Activated T-cell treated with anti-CD3 and anti-CD28 coated beads for 24 hours (primary cell): Measurements from ENCODE around the gene PKNOX1.
"Not testable (repeated sequence)": the region's sequence is repeated elsewhere in the genome, so short reads cannot be mapped to it uniquely, and the experiment has no call there.

Source experiments
- DNase-seq: peaks from one replicate; pipeline ENCODE4 v3.0.0-alpha.2; 2020; ENCODE audit warnings: low read depth

Gene PKNOX1

DNA sequence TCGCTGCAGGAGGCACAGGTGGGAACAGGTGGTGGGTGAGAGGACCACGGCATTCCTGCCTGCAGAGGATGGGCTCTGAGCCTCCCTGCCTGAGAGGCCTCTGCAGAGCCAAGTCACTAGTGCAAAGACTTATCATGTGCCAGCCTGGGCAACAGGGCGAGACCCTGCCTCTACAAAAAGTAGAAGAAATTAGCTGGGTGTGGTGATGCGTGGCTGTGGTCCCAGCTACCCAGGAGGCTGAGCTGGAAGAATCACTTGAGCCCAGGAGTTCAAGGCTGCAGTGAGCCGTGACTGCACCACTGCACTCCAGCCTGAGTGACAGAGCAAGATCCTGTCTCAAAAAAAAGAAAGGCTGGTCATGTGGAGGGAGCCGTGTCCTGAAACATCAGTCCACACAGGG is 46.4 kb downstream of the PKNOX1 start:
- DNase-seq: no peak

DNA sequence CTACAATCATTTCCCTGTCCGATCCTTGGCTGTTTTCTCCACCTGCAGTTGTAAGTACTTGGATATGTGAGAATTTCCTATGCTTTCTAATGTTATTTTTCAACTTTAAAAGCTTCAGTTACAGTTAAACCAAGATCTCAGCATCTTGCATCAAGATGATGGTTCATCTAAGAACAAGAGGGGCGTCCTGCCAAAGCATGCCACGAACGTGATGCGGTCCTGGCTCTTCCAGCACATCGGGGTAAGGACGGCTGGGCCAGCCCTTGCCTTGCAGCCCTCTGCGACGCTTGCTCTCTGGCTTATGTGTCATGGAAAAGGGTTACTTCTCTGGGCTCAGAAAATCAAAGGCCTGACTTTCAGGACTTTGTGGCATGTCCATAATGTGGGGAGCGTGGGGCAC is 46.8 kb downstream of the PKNOX1 start:
- no peak for DNase-seq

DNA sequence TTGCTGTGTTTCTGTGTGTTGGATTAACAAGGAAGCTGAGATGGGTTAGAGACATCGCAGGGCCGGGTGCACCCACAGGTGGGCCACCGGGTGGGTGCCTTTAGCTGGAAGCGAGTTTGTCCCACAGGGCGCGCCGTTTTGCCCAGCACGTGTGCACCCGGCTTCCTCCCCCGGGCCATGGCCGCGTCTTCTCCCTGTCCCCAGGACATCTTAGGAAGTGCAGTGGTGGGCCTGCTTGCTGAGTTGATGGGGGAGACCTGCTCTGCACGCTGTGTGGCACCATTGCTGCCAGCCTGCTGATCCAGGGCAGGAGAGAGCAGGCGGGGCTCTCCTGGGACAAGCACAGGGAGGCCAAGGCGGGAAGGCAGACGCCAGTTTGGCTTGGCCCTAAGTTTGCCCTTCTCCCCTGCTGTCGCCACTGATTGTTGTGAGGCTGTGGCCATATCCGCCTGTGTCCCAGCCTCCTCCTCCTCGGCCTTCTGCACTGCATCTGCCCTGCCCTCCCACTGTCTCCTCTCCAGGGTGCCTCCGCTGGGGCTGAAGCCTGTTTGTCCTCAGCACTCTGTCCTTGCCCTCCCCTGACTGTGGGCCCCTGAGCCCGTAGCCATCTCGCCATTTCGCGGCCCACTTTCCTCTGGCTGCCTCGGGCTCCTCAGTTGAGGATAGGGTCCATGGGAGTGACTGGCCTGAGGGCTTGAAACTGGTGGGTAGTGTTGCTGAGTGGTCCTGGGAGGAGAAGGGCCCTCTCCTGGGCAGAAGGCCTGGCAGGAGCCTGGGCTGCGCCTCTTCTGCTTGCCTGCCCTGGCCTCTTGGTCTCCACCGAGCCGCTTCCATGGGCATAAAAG is 47.6 kb downstream of the PKNOX1 start:
- no peak for DNase-seq

DNA sequence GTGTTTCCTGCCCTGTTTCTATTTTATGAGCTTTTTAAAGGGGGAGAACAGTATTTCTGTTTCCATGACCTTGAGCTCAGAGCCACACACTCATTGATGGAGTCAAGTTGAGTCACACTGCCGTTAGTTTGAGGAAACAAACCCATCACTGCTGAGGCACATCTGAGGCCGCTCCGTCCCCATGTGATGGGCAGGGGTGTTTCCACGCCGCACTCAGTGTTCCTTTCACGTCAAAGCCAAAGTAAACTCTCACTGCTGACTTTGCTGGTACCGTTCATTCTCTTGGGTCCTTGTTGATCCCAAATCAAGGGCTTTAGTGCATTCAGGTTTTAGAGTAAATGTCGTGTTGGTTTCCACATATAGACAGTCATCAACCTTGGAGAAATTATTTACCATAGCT is 48.8 kb downstream of the PKNOX1 start:
- no peak for DNase-seq

DNA sequence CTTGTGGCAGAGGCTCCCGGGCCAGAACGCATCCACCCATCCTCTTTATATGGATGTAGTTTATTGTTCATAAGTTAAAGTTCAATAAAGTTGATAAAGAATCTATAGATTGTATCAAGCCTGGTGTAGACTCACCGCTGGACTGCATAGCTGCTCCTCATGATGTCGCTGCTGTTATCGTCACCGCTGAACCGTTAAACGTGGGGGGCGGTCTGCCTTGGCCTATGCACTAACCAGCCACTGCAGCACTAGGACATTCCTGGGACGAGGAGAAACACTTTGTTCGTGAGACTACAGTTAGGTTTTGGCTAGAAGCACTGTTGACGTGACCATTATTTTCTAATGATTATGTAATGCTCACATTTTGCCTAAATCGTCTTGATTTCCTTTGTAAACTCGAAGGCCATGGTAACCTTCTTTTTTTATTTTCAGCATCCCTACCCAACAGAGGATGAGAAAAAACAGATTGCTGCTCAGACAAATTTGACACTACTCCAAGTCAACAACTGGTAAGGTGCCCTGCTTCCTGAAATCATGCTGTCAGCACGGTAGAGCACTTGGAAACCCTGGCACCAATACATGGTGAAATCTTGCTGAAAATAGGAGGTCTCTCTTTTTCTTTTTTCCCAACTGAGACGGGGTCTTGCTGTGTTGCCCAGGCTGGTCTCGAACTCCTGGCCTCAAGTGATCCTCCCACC is 50.2 kb downstream of the PKNOX1 start:
- DNase-seq: no peak

DNA sequence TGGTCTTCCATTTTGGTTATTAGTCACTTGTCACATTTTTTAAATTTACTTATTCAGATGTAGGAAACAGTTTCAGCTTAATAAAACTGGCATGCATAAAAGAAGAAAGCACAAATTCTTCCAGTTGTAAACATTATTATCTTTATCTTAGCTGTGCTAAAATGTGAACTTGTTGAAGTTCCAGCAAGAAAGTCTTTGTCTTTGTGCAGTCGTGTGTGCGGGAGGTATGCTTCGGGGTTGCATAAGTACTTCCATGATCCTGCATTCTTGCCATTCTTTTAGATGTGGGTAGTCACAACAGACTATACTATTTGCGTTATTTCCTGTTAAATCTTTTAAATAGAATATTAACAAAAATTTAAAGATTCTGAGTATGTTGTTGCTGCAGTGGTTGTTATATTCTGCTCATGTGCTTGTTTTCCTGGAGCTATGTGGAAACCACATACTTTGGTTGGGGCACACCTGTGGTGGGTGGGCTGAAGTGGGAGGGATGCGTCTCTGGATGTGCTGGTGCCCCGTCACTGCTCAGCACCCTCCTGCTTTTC is 51.3 kb downstream of the PKNOX1 start:
- DNase-seq: no peak

DNA sequence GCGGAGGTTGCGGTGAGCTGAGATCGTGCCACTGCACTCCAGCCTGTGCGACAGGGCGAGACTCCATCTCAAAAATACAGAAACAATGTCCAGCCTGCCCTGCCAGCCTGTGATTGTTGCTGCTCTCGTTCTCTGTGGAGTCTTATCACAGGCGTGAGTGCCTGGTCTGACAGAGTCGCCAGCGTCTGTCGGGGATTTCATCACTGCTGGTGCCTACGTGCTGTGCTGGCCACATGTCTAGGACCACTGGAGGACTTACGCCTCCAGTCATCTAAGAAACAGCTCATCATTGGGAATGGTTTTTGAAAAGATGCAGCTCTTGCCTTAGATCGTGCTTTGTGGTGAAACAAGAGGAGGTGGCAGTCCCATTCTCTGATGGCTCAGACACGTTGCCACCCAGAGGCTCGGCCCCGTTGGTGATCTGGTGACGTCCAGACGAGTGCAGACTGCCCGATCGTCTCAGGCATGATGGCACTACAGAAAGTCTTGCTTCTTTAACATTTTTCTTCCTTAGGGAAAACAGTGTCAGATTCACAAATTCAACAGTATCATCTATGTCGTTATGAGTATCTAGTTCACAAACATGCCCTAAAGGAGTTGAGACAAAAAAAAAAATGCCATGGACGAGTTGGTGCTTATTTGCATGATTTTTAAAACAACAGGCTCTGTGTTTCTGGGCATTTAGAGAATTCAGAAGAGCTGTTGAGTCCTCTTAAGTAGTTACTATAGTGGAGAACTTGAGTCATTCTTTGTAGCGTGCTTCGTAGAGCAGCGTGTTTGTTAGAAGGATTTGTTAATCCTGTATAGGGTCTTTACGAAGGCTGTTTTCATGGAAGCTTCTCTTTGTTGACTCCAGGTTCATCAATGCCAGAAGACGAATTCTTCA is 53.7 kb downstream of the PKNOX1 start:
- no peak for DNase-seq

DNA sequence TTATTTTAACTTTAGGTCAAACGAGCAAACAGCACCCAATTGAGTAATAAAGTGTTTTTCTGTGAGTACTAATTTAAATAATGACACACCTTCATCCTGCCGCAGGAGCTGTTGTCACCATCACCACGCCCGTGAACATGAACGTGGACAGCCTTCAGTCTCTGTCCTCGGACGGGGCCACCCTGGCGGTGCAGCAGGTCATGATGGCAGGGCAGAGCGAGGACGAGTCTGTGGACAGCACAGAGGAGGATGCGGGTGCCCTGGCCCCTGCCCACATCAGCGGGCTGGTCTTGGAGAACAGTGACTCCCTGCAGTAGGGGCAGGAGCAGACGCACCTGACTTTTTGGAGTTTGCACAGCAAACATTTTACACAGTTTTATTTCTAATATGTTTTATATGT is 55.4 kb downstream of the PKNOX1 start:
- no peak for DNase-seq

DNA sequence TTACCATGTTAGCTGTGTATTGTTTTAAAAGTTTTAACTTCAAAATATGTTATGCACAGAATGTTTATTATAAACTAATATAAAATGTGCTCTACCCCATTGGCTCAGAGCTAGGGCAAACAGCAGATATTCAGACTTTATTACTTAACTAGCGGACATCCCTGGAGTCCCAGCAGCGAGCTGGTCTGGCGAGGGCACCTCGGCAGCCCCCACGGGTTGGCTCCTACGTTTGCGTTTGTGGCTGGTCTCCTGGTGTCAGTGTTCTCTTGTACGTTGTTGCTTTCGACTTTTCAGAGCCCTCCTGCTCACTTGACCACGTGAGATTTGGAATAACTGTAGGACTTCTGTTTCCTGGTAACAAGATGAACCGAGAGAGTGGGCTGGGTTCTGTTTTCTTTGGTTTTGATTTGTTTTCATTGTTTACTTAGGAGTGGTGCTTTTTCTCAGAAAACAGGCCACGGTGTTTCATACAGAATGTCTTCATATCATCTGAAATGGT is 56.8 kb downstream of the PKNOX1 start:
- no peak for DNase-seq

DNA sequence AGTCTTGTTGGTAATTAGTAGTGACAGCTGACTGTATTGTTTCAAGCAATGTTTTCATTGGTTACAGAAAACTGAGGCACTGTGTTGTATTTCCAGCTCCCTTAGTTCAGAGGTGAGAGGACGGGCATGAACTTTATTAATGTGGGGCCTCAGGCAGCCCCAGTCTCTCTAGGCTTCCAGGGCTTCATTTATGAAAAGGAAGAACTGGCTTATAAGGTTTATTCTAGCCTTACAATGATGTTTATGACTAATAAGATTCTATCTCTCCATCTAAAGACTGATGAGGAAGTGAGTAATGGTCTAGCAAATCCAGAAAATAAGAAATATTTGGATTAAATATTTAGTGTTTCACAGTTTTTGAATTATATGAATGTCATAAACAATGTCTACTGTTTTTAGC is 59.7 kb downstream of the PKNOX1 start:
- DNase-seq: no peak

DNA sequence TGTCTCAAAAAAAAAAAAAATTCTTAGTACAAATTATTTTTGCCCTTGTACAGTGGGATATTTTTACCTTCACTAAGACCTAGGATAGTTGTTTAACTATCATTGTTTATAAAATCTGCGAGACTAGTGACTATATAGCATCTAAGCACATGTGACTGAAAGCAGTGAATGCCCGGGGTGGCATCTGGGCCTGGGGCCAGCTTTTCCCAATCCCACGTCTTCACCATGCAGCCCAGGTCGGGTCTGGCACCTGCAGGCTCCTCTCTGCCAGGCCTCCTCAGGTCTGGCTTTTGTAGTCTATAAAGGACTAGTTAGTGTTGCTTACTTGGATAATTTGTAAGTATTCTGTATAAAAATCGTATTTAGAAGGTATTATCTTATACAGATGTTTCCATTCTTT is 60.5 kb downstream of the PKNOX1 start:
- no peak for DNase-seq

DNA sequence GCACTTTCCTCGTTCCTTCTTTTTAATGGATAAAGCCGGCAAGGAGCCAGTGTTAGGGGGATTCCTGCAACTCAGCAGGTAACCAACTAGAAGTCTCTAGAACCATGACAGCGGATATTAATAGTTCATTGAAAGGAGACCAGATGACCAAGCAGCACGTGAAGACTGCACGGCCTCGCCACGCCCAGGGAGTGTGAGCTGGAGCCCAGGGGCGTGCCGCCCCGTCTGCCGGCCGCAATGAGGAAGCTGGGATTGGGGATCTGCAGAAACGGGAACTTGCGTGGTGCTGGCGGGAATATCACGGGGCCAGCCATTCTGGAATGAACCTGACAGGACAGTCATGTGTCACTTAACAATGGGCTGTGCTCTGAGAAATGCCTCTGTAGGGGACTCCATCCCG is 62.5 kb downstream of the PKNOX1 start:
- DNase-seq: not testable (repeated sequence)

DNA sequence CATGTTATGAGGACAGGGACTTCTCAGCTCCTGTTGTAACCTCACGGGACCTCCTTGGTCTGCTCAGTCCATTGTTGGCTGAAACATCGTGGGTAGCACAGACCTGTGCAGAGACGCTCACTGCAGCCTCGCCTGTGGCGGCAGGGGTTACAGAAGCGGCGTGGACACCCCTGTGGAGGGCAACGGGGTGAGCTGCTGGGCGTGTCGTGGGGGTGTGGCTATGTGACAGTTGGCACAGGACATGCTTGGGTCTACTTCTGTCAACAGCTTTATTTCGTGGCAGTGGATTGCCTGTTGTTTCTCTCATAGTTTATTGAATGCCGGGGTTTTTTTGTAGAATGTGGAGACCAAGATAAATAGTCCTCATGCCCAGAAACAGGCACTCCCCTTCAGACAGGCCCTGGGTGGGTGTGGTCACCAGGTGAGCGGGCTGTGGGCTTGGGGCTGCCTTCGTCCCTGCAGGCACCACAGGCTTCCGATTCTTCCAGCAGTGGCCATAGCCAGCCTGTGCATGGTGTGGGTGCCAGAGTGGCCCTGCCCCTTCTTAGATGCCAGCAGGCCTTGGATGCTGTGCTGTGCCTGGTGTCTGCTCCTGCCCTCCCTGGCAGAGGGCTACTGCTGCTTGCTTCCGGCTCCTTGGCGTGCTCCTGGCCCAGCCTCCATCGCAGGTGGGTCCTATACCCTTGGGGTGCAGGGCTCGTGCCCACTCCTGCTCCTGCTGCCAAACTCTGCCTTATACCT is 63.7 kb downstream of the PKNOX1 start:
- DNase-seq: not testable (repeated sequence)

DNA sequence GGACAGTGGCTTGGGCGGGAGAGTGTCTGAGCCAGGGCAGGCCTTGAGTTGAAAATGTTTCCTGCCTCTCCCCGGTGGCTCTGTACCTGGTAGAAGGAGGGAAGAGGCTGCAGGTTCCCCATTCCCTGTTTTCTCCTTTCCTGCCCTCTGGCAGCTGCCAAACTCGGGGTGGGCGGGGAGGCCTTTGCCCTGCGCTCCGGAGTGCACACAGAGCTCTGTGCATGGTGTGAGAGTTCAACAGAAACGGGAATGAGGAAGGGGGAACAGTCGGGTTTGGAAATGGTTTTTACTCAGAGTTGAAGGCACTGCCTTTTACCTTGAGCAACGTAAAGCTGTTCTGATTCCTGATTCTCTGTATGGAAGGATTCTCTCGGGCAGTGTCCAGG is 64.3 kb downstream of the PKNOX1 start:
- DNase-seq: not testable (repeated sequence)

DNA sequence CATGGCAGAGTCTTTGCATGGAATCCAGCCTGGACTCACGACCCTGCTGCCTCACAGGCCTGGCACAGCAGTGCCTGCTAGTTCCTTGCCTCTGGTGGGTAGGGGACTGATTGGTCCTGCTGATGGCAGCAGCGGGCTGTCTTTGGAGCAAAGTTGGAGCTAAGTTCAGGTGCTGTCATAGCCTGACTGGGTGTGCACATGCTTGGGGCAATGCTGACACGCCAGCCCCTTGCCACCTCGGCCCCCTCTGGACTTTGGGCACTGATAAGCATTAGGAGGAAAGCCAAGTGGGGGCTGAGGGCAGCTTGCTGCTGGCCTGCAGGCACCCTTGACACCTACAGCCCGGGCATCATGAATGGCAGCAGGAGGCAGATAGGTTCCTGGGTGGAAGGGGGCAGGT is 67.8 kb downstream of the PKNOX1 start:
- not testable (repeated sequence) for DNase-seq

DNA sequence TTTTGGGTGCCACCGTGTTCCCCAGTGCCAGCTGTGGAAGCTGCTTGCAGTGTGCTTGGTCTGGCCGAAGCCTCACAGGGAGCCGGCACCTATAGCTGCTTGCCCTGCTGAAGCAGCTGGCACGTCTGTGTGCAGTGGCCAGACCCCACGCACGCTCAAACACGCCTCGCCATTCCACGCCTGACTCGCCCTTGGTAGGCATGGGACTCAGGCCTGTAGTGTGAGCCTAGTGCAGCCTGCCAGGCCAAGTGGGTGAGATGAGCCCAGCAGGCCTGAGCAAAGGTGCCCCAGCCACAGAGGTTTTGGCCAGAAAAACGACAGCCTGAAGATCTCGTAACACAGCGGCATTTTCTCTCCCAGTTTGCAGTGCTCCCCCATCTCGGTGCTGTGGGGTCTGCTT is 68.9 kb downstream of the PKNOX1 start:
- DNase-seq: not testable (repeated sequence)

DNA sequence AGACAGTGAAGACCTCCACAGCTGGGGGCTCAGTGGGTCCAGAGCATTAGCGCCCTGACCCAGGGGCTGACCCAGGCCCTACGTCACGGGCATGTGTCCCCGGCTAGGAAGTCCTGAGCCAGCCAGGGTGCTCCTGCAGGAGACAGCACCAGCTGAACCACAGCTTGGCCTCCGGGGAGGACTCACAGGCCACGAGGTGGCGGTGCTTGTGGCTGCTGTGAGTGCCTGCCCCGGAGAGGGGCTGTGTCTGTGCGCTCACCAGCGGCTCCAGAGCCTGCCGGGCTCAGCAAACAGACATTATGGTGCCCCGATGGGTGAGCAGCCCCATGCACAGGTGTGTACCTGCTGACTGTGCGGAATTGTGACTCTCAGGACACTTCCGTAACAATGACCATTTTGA is 70.2 kb downstream of the PKNOX1 start:
- DNase-seq: not testable (repeated sequence)

DNA sequence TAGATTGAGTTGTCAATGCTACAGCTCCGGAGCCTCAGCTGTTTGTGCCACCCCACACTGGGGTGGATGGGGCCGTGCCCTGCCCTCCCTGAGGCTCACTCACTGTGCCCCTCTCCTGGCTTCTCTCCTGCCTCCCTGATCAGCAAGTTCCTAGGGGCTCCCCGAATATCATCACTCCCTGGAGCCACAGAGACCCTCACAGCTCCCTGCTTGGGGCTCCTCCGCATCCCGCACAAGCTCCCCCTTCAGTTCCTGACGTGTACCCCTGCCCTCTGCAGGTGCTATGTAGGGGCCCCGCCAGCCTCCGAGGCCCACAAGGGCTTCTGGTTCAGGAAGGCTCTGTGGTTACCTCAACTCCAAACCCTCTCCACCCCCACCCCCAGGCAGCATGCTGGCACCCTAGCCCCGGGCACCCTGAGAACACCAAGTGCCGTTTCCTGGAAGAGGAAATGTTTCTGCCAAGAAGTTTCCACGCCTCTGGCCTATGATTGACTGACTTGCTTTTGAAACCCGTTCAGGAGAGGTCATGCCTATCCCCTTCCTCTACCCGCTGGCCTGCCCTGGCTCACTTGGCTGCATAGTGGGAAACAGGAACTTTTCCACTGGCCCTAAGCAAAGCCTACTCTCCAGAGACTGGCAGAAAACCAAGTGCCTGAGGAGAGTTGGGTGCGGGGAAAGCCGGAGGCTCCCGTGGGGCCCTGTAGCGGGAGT is 71.0 kb downstream of the PKNOX1 start:
- not testable (repeated sequence) for DNase-seq

DNA sequence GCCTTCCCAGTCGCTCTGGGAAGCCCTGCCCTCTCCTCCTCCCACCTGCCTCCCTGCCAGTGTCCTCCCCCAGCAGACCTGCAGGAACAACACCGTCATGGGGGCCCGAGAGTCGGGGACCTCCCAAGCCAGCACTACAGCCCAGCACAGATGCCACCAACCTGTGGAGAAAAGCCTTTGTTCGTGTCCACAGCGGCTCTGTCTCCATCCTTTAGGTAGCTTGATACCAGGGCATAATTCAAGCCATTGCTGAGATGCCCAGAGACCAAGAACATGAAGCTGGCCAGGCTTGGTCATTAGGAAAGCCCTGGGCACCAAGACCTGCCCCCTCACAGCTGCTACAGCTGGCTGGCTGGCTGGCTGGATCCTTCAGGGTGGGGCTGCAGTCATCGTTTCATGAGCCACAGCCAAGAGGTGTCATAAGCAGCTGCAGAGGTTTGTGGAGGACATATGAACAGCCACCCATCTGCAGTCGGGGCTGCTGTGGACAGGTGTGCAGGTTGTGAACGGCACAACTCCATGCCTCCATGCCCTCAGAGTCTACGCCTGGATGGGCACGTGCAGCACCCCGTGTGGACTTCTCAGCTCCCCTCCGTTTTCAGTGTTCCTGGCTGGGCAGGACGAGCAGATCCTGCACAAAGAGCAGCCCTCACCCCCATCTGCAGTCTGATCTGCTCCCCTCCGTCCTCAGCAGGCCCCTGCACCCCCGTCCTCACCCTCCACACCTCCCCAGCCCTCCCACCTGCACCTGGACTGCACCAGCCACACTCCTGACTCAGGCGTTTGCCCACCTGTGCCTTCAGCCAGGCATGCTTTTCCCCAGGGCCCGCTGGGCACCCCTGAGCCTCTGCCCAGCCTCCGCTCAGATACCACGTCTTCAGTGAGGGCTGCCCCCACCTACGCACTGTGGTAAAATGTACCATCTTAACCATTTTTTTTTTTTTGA is 71.8 kb downstream of the PKNOX1 start:
- DNase-seq: not testable (repeated sequence)

DNA sequence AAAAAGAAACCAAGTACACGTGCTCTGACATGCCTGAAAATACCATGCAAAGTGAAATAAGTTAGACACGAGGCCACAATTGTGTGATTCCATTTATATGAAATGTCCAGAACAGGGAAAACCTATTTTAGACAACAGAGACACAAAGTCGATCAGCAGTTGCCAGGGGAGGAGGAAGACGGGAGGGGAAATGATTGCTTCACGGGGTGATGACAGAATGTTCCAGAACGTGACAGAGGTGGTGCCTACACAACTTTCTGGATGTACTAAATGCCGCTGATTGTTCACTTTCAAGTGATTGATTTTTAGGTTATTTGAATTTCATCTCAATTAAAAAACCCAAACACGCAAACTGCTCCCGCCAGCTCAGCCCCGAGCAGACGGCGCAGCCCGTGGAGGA is 78.8 kb downstream of the PKNOX1 start:
- DNase-seq: not testable (repeated sequence)
